ENCODE data around the gene GASK1B. TPM values are rescaled to one million over a fixed set of nuclear protein-coding genes. Genes with fewer than 3 reads are reported as not detected.
A peak's percentile ranks its signal among the peaks of the same experiment; 100 is the strongest.

Gene GASK1B
- 10 to 100 TPM; 20.2 to 27.3 TPM for total RNA-seq

- peak; percentile 20 for DNase-seq (ENCODE audit: low spot score)
- H3K27me3 ChIP-seq (replicated peaks; ENCODE audit: insufficient read depth) = no peaks in the 10 kb centered on the region
- TF ChIP-seq POLR2A (IDR thresholded peaks at IDR 0.05) = no peak
- TF ChIP-seq, protein P1, sequence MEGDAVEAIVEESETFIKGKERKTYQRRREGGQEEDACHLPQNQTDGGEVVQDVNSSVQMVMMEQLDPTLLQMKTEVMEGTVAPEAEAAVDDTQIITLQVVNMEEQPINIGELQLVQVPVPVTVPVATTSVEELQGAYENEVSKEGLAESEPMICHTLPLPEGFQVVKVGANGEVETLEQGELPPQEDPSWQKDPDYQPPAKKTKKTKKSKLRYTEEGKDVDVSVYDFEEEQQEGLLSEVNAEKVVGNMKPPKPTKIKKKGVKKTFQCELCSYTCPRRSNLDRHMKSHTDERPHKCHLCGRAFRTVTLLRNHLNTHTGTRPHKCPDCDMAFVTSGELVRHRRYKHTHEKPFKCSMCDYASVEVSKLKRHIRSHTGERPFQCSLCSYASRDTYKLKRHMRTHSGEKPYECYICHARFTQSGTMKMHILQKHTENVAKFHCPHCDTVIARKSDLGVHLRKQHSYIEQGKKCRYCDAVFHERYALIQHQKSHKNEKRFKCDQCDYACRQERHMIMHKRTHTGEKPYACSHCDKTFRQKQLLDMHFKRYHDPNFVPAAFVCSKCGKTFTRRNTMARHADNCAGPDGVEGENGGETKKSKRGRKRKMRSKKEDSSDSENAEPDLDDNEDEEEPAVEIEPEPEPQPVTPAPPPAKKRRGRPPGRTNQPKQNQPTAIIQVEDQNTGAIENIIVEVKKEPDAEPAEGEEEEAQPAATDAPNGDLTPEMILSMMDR (IDR thresholded peaks at IDR 0.05) = peak in 3 of 4 experiments; percentile 47 to 63 (median 58)
- H3K9me3 ChIP-seq = no peaks in the 10 kb centered on the region
- no peaks in the 10 kb centered on the region for H3K36me3 ChIP-seq
- WGBS = 3% methylated on average over 12 of the region's 12 CpGs
- peak within 1 kb of the TSS; percentile 66 to 71 for H3K27ac ChIP-seq
- intact Hi-C loops (cut with DNase I) = loop anchor here (2.0 to 10.0 kb wide), 2 partner anchors 180 to 592 kb away; partner anchors contain the start of gene FNIP2
- H3K4me3 ChIP-seq = peak within 1 kb of the TSS; percentile 30 to 39
- H3K4me1 ChIP-seq (replicated peaks) = peaks cover 7% of the 10 kb centered on the region
Measured at GRCh38 chr4:158172261-158173258, at the start of gene GASK1B. TSS of gene GASK1B (minus strand) at chr4:158173025. CDS start at chr4:158171375, 1,650 bp downstream.

DNA sequence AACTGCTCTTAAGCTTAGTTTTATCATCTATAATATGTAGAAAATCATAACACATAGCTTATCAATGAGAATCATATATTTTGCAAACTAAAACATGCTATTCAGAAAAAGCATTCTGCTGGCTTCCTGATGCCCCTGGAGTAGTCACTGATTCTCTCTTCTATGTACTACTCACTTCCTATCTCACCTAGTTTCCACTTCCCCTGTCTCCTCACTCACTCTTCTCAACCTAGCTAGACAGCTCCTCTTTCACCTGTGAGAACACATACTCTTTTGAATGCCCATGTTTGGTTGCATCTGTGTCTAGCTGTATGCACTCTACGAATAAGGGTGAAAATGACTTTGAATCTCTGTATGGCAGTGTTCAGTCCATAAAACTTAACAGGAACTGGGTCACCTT, 46.8 kb upstream of the GASK1B start:
- DNase-seq (ENCODE audit: low spot score) = no peak
- no peaks in the 10 kb centered on the region for H3K27me3 ChIP-seq (replicated peaks; ENCODE audit: insufficient read depth)
- TF ChIP-seq POLR2A (IDR thresholded peaks at IDR 0.05) (no peak), POLR2AphosphoS5 (IDR thresholded peaks at IDR 0.05) (no peak)
- TF ChIP-seq, protein P1 (IDR thresholded peaks at IDR 0.05) = no peak
- no peaks in the 10 kb centered on the region for H3K4me1 ChIP-seq (replicated peaks)
- no peak overlapping the region for H3K4me3 ChIP-seq
- H3K9me3 ChIP-seq = no peaks in the 10 kb centered on the region
- intact Hi-C loops (cut with DNase I) = no loop called here
- WGBS = 90% methylated on average over 1 of the region's 1 CpG
- no peaks in the 10 kb centered on the region for H3K36me3 ChIP-seq
- no peak overlapping the region for H3K27ac ChIP-seq

GRCh38 chr4:158217763-158218162, 44.9 kb upstream of the GASK1B start:
- H3K27me3 ChIP-seq (replicated peaks; ENCODE audit: insufficient read depth) = no peaks in the 10 kb centered on the region
- no peaks in the 10 kb centered on the region for H3K9me3 ChIP-seq
- no peaks in the 10 kb centered on the region for H3K36me3 ChIP-seq
- intact Hi-C loops (cut with DNase I) = no loop called here
- no peak overlapping the region for H3K27ac ChIP-seq
- 87% methylated on average over 5 of the region's 5 CpGs for WGBS
- no peak overlapping the region for H3K4me3 ChIP-seq
- TF ChIP-seq POLR2A (IDR thresholded peaks at IDR 0.05) = no peak
- TF ChIP-seq, protein P1 (IDR thresholded peaks at IDR 0.05) = no peak
- TF ChIP-seq POLR2AphosphoS5 (IDR thresholded peaks at IDR 0.05) = no peak
- no peak for DNase-seq (ENCODE audit: low spot score)
- H3K4me1 ChIP-seq (replicated peaks) = no peaks in the 10 kb centered on the region

DNA sequence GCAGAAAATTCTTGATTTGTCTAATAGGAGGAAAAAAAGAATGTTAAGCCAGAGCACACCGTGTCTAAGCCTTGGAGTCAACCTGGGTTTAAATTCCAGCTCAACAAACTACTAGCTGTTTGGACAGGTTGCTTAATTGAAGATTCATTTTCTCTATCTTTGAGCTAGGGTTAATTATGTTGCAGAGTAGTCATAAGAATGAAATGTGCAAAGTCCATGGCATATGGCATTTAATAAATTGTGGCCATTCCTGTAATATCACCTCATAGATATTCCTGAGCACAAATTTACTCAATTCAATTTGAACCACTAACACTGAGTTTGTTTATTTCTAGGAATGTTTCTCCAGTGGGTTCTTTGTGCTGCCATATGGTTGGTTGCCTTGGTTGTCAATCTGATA, 42.0 kb upstream of the GASK1B start:
- H3K36me3 ChIP-seq = no peaks in the 10 kb centered on the region
- no peaks in the 10 kb centered on the region for H3K4me1 ChIP-seq (replicated peaks)
- no peaks in the 10 kb centered on the region for H3K27me3 ChIP-seq (replicated peaks; ENCODE audit: insufficient read depth)
- no peak for TF ChIP-seq POLR2A (IDR thresholded peaks at IDR 0.05)
- TF ChIP-seq POLR2AphosphoS5 (IDR thresholded peaks at IDR 0.05) = no peak
- TF ChIP-seq, protein P1 (IDR thresholded peaks at IDR 0.05) = no peak
- WGBS = 100% methylated on average over 1 of the region's 1 CpG
- no peak for DNase-seq (ENCODE audit: low spot score)
- no peak overlapping the region for H3K4me3 ChIP-seq
- H3K9me3 ChIP-seq = no peaks in the 10 kb centered on the region
- intact Hi-C loops (cut with DNase I) = no loop called here
- no peak overlapping the region for H3K27ac ChIP-seq

Data from prostate gland (tissue), 2 donors.